H1 (cell line): ENCODE results near the gene SHMT2. TPM values are rescaled to one million over a fixed set of nuclear protein-coding genes. Genes with fewer than 3 reads are reported as not detected.

ENCODE experiments used
- CTCF ChIA-PET: fragments of 300-600 bp; sonication (Branson Sonifier 250); formaldehyde crosslinking; loops from one replicate; lab custom pipeline; 2021; ENCODE audit not compliant: partially characterized antibody; lab: Charles Lee
- POLR2A ChIA-PET: fragments of 300-600 bp; sonication (Branson Sonifier 250); formaldehyde crosslinking; loops from one replicate; lab custom pipeline; 2021; ENCODE audit warnings: inconsistent platforms; ENCODE audit not compliant: partially characterized antibody; lab: Charles Lee
- DNase-seq, 2 experiments: peaks; one replicate each; pipeline versions ENCODE4 v3.0.0 to v3.0.0-alpha.2; 2010 to 2022; ENCODE audit warnings: low spot score in 2 of 2, low read depth in 1 of 2, mixed read lengths in 1 of 2
- FAIRE-seq: peaks from 2 replicates; lab custom pipeline; 2011; peaks lifted over from hg19 to GRCh38; lab: Jason Lieb, UNC
- H2AFZ ChIP-seq: 2 replicates; pipeline ENCODE4 v1.8.1; 2012; ENCODE audit warnings: low read length, inconsistent platforms
- H2AK5ac ChIP-seq: 2 replicates; pipeline ENCODE4 v1.6.1; 2013; ENCODE audit warnings: low read depth, low read length
- H2BK120ac ChIP-seq: replicated peaks from 2 replicates; pipeline ENCODE3; 2013; ENCODE audit warnings: low read depth, low read length, inconsistent platforms
- H2BK12ac ChIP-seq: 2 replicates; pipeline ENCODE4 v1.6.1; 2013; ENCODE audit warnings: low read depth, low read length
- H2BK15ac ChIP-seq: 2 replicates; pipeline ENCODE4 v1.6.1; 2013; ENCODE audit warnings: low read length
- H2BK20ac ChIP-seq: 2 replicates; pipeline ENCODE4 v1.6.1; 2013; ENCODE audit warnings: low read length
- H2BK5ac ChIP-seq: 2 replicates; pipeline ENCODE4 v1.6.1; 2013; ENCODE audit warnings: low read depth, low read length
- H3K14ac ChIP-seq: 2 replicates; pipeline ENCODE4 v1.6.1; 2013; ENCODE audit warnings: inconsistent platforms; ENCODE audit not compliant: insufficient read length
- H3K18ac ChIP-seq: 2 replicates; pipeline ENCODE4 v1.6.1; 2013; ENCODE audit warnings: low read length; ENCODE audit errors: extremely low read depth
- H3K23ac ChIP-seq: 2 replicates; pipeline ENCODE4 v1.6.1; 2013; ENCODE audit warnings: inconsistent platforms; ENCODE audit not compliant: insufficient read length
- H3K23me2 ChIP-seq: 2 replicates; pipeline ENCODE4 v1.6.1; 2013; ENCODE audit warnings: low read depth, low read length
- H3K27ac ChIP-seq: 2 replicates; pipeline ENCODE4 v1.6.1; 2011; ENCODE audit warnings: low read depth, low read length, inconsistent platforms
- H3K27me3 ChIP-seq, 4 experiments: replicated peaks in 1 of 4; 1 replicate in 1 of 4; 2 replicates in 3 of 4; pipeline versions ENCODE4 v1.6.1 to v1.8.1; 2011 to 2013; ENCODE audit warnings: low read length in 3 of 4, mild to moderate bottlenecking in 3 of 4, inconsistent platforms in 2 of 4, mixed read lengths in 2 of 4, moderate library complexity in 1 of 4; ENCODE audit not compliant: control insufficient read depth in 3 of 4, insufficient read depth in 3 of 4; ENCODE audit errors: extremely low read depth in 1 of 4
- H3K36me3 ChIP-seq, 4 experiments: 2 replicates each; pipeline versions ENCODE4 v1.6.1 to v1.8.1; 2011 to 2013; ENCODE audit warnings: mild to moderate bottlenecking in 4 of 4, low read length in 3 of 4, moderate library complexity in 2 of 4, control low read depth in 1 of 4, inconsistent platforms in 1 of 4; ENCODE audit not compliant: insufficient read depth in 4 of 4, control insufficient read depth in 2 of 4
- H3K4ac ChIP-seq: replicated peaks from 2 replicates; pipeline ENCODE3; 2013; ENCODE audit warnings: low read length, low read depth, mixed read lengths, inconsistent platforms; ENCODE audit not compliant: insufficient read length
- H3K4me1 ChIP-seq, 4 experiments: replicated peaks in 1 of 4; 1 replicate in 1 of 4; 2 replicates in 3 of 4; pipeline versions ENCODE4 v1.6.1 to v1.8.1; 2011 to 2013; ENCODE audit warnings: low read length in 3 of 4, inconsistent platforms in 2 of 4, mixed read lengths in 1 of 4; ENCODE audit not compliant: insufficient read depth in 4 of 4, control insufficient read depth in 3 of 4
- H3K4me2 ChIP-seq, 2 experiments: 2 replicates each; pipeline versions ENCODE4 v1.6.1 to v1.8.1; 2011 to 2013; ENCODE audit warnings: low read depth in 2 of 2, low read length in 2 of 2, control low read depth in 1 of 2, inconsistent platforms in 1 of 2, mild to moderate bottlenecking in 1 of 2; ENCODE audit not compliant: insufficient read depth in 1 of 2
- H3K4me3 ChIP-seq, 4 experiments: fragments of 200-600, 300-600 bp in 1 of 4; sonication (generic), shearing (Covaris generic), sonication (Bioruptor Twin) in 1 of 4; 2 replicates each; pipeline versions ENCODE4 v1.5.1 to v1.8.1; 2011 to 2016; ENCODE audit warnings: low read length in 4 of 4, low read depth in 3 of 4, control low read depth in 2 of 4, inconsistent platforms in 2 of 4, mild to moderate bottlenecking in 2 of 4, mixed read lengths in 1 of 4, moderate library complexity in 1 of 4; ENCODE audit not compliant: insufficient read depth in 2 of 4; ENCODE audit errors: extremely low read depth in 1 of 4
- H3K56ac ChIP-seq: replicated peaks from 2 replicates; pipeline ENCODE3; 2013; ENCODE audit warnings: low read depth, mild to moderate bottlenecking, mixed read lengths, low read length, inconsistent platforms; ENCODE audit not compliant: insufficient read length
- H3K79me1 ChIP-seq: 2 replicates; pipeline ENCODE4 v1.6.1; 2013; ENCODE audit warnings: low read depth, low read length, control low read depth
- H3K79me2 ChIP-seq, 2 experiments: 2 replicates each; pipeline versions ENCODE4 v1.6.1 to v1.8.1; 2012 to 2013; ENCODE audit warnings: low read length in 2 of 2, mild to moderate bottlenecking in 2 of 2, inconsistent platforms in 1 of 2; ENCODE audit not compliant: insufficient read depth in 2 of 2, control insufficient read depth in 1 of 2
- H3K9ac ChIP-seq, 4 experiments: replicated peaks in 1 of 4; 1 replicate in 1 of 4; 2 replicates in 3 of 4; pipeline versions ENCODE4 v1.6.1 to v1.8.1; 2011 to 2013; ENCODE audit warnings: low read depth in 3 of 4, low read length in 3 of 4, control low read depth in 2 of 4, mild to moderate bottlenecking in 2 of 4, moderate library complexity in 2 of 4, inconsistent platforms in 1 of 4; ENCODE audit errors: extremely low read depth in 1 of 4
- H3K9me3 ChIP-seq, 2 experiments: 2 replicates each; pipeline versions ENCODE4 v1.6.1 to v1.8.1; 2012 to 2013; ENCODE audit warnings: mild to moderate bottlenecking in 2 of 2, moderate library complexity in 2 of 2, control low read depth in 1 of 2, inconsistent platforms in 1 of 2, low read depth in 1 of 2, low read length in 1 of 2, mixed read lengths in 1 of 2; ENCODE audit not compliant: insufficient read depth in 2 of 2
- H4K20me1 ChIP-seq, 2 experiments: replicated peaks in 1 of 2; 2 replicates each; pipeline versions ENCODE3 to v1.8.1; 2011 to 2013; ENCODE audit warnings: inconsistent platforms in 2 of 2, low read length in 2 of 2, mild to moderate bottlenecking in 1 of 2; ENCODE audit not compliant: insufficient read depth in 2 of 2, control insufficient read depth in 1 of 2
- H4K5ac ChIP-seq: 2 replicates; pipeline ENCODE4 v1.6.1; 2013; ENCODE audit warnings: low read length, low read depth, mixed read lengths, inconsistent platforms; ENCODE audit not compliant: insufficient read length
- H4K8ac ChIP-seq: 2 replicates; pipeline ENCODE4 v1.8.0; 2013; ENCODE audit warnings: mild to moderate bottlenecking, moderate library complexity, low read length, inconsistent platforms; ENCODE audit not compliant: insufficient read depth; ENCODE audit errors: extremely low read depth
- H4K91ac ChIP-seq: replicated peaks from 2 replicates; pipeline ENCODE3; 2013; ENCODE audit warnings: low read length, mixed read lengths, inconsistent platforms; ENCODE audit not compliant: insufficient read length
- NRF1 ChIP-seq: IDR thresholded peaks from 2 replicates; pipeline ENCODE4 v1.6.1; 2011; ENCODE audit warnings: mild to moderate bottlenecking, low read depth, low read length, improper control_type of control experiment
- POU5F1 ChIP-seq: IDR thresholded peaks from 2 replicates; pipeline ENCODE4 v1.6.1; 2011; ENCODE audit warnings: low read depth, mild to moderate bottlenecking, low read length, moderate library complexity
- SUZ12 ChIP-seq: fragments of 200-600 bp; sonication (generic); IDR thresholded peaks from 2 replicates; pipeline ENCODE4 v1.6.1; 2012; ENCODE audit warnings: mild to moderate bottlenecking, inconsistent platforms, low read length, moderate library complexity, mixed read lengths
- WGBS, 2 experiments: shearing (Covaris generic) in 1 of 2; methylation state at CpG; one replicate each; pipeline versions ENCODE4 v1.1.6 to v1.1.7; 2013 to 2015; ENCODE audit warnings: low lambda C conversion rate in 2 of 2, mixed read lengths in 2 of 2, inconsistent platforms in 1 of 2, low coverage in 1 of 2, missing lambda C conversion rate in 1 of 2; ENCODE audit not compliant: insufficient replicate concordance in 2 of 2, insufficient coverage in 1 of 2, insufficient read length in 1 of 2; ENCODE audit errors: extremely low coverage in 1 of 2, missing lambda C conversion rate in 1 of 2; 5-methylcytosine and 5-hydroxymethylcytosine counted together
- polyA plus RNA-seq, 7 experiments: library from polyadenylated mRNA; depleted of rRNA in 3 of 7; stranded (reverse) in 5 of 7; unstranded in 2 of 7; fragments of >200 nt in 5 of 7; fragments of 200-250 nt in 2 of 7; gene quantifications; 1 replicate in 5 of 7; 2 replicates in 1 of 7; 4 replicates in 1 of 7; pipeline versions ENCODE4 v1.2.1 to v1.2.3, GENCODE V29; 2011 to 2013; ENCODE audit warnings: missing spikeins in 2 of 7, mixed read lengths in 2 of 7
- total RNA-seq: library from RNA; stranded (reverse); fragmentation: NEBNext Ultra II Directional; extraction: Animal tissue kit (Norgen Biotek cat#: 25700); gene quantifications from 2 replicates; pipeline ENCODE4 v1.2.1, GENCODE V29; 2021
- TF ChIP-seq, protein P1 (sequence below): IDR thresholded peaks from 2 replicates; pipeline ENCODE4 v1.6.1; 2012; ENCODE audit warnings: inconsistent platforms

SHMT2 gene
- total and polyA plus RNA-seq, 2 of the 8 experiments (the other 6 are each of a cell fraction or from before 2014, with no cell fraction given): 274 to 520 TPM

DNA sequence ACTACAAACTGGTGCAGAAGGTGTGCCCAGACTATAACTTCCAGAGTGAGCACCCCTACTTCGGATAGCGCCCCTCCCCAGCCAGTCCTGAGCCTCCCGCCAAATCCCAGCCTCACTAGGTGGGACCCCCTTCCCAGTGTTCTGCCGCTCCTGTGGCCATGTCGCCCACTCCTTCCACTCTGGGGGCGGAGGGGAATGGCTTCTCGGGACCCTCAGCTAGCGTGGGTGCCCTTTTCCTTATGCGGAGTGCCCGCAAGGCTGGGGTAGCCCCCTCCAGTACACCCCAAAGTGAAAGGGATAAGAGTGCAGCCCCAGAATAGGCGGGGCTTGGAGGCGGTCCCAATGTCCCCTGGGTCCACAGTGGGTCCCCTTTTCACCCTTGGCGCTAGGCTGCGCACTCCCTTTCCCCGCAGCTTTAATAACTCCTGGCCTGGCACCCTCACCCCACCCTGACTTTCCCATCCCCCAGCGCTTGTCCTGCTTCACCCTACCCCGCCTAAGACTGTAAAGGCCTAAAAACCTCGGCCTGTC lies 3.8 kb upstream of the SHMT2 start:
- Histone ChIP-seq H3K9me3 (no peaks in the 10 kb centered on the region), H3K18ac (0 out of 2 replicates have a peak overlapping the region, but pooled peaks have one; percentile 73), H2AFZ (no peak overlapping the region), H3K4me3 (peak overlapping the region; percentile 22 to 64 (median 35); a peak in 6 of 8 replicates), H3K79me1 (peaks cover 4% of the 10 kb centered on the region), H2BK12ac (peak overlapping the region; percentile 44; the same call in 1 of the 2 replicates), H3K9ac (no peak overlapping the region), H2BK15ac (peak overlapping the region; percentile 72; the same call in 1 of the 2 replicates), H3K4me2 (peak overlapping the region; percentile 94 to 96), H3K23me2 (peaks cover 14% of the 10 kb centered on the region), H3K27me3 (peaks cover 46 to 70% (median 67%) of the 10 kb centered on the region in 4 experiments), H2BK120ac (peak overlapping the region; percentile 34), H3K4ac (no peak overlapping the region), H2BK20ac (no peak overlapping the region), H4K20me1 (peaks cover 3 to 8% of the 10 kb centered on the region in 2 experiments), H3K36me3 (peaks cover 0 to 3% (median 0%) of the 10 kb centered on the region in 4 experiments; a peak in 2 of 8 replicates), H3K14ac (no peak overlapping the region), H2AK5ac (no peak overlapping the region), H3K23ac (no peak overlapping the region), H2BK5ac (no peak overlapping the region; the same call in none of the 2 replicates), H3K27ac (no peak overlapping the region), H4K8ac (no peak overlapping the region; the same call in 1 of the 2 replicates), H3K4me1 (peaks cover 4 to 53% (median 30%) of the 10 kb centered on the region in 4 experiments), H4K5ac (no peak overlapping the region), H3K56ac (no peak overlapping the region), H3K79me2 (peaks cover 6 to 8% of the 10 kb centered on the region in 2 experiments; a peak in 3 of 4 replicates), H4K91ac (peak overlapping the region; percentile 75)
- CTCF ChIA-PET: interaction anchor here (0.5 to 27.9 kb wide), 9 partner anchors 10 to 260 kb away, joined by 3 to 726 read pairs (median 4); partner anchors contain the start of genes NXPH4 and STAC3
- FAIRE-seq (no peak), DNase-seq (peak in 1 of 2 experiments; percentile 69)
- POLR2A ChIA-PET: interaction anchor here (0.9 to 22.1 kb wide), 8 partner anchors 10 to 294 kb away, joined by 3 to 852 read pairs (median 4); partner anchors contain the start of genes DDIT3, INHBE, NXPH4 and SHMT2
- 8% methylated on average over 18 of the region's 18 CpGs; no CpG with 5 or more reads in 1 of the 2 experiments for WGBS, 2 experiments
- 0 out of 2 replicates have a peak, but pooled peaks have one; percentile 46 for TF ChIP-seq SUZ12
- TF ChIP-seq, protein P1, sequence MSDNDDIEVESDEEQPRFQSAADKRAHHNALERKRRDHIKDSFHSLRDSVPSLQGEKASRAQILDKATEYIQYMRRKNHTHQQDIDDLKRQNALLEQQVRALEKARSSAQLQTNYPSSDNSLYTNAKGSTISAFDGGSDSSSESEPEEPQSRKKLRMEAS: no peak
- TF ChIP-seq NRF1: no peak
- TF ChIP-seq POU5F1: no peak
